Measurements from ENCODE around the gene HCN2.

- TF ChIP-seq JUND (IDR thresholded peaks at IDR 0.05) (no peak), POLR2AphosphoS5 (IDR thresholded peaks at IDR 0.05; ENCODE audit: low read depth, low read length) (no peak), IRF3 (IDR thresholded peaks at IDR 0.05; ENCODE audit: low read depth, low read length) (no peak), CTCF (IDR thresholded peaks at IDR 0.05) (no peak), EZH2phosphoT487 (IDR thresholded peaks at IDR 0.05; ENCODE audit: borderline replicate concordance, low read depth) (no peak), RXRA (IDR thresholded peaks at IDR 0.05; ENCODE audit: borderline replicate concordance, low read depth) (no peak), RFX5 (IDR thresholded peaks at IDR 0.05; ENCODE audit: low read length) (no peak), USF2 (IDR thresholded peaks at IDR 0.05; ENCODE audit: borderline replicate concordance, low read depth, low read length) (no peak), REST (IDR thresholded peaks at IDR 0.05; ENCODE audit: low read depth, low read length) (no peak), CHD2 (IDR thresholded peaks at IDR 0.05; ENCODE audit: low read length, partially characterized antibody) (no peak), ZBTB33 (IDR thresholded peaks at IDR 0.05; ENCODE audit: borderline replicate concordance, low read depth) (no peak)
These were observed 66.0 kb downstream of the HCN2 start for GRCh38 chr19:655691-656090.
